Measurements from ENCODE around the gene PGM2L1. TPM values are rescaled to one million over a fixed set of nuclear protein-coding genes. Genes with fewer than 3 reads are reported as not detected.

PGM2L1 gene
- total RNA-seq, 4 donors from 2014 or later = 1.2 to 5.8 (median 3.0) TPM

DNA sequence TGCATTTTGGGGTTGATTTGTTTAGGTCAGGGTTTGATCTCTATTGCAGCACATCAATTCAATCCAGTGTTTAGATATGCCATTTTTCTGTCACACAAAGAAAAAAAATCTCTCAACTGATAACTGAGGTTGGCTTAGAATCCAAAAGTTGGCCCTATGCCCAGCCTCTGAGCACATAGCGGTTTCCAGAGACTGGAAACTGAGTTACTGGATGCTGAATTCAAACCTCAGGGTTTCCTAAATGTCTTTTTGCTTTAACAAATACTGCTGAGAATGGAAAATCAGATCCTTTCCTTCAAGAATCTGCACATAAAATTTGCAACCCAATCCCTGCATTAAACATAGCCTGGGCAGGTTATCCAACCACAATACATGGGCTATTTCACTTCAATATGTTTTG lies 90.8 kb downstream of the PGM2L1 start:
- Histone ChIP-seq H3K9me3 (no peaks in the 10 kb centered on the region), H3K36me3 (no peaks in the 10 kb centered on the region), H3K4me3 (no peak overlapping the region), H3K27ac (no peak overlapping the region), H3K27me3 (peaks cover 0 to 4% of the 10 kb centered on the region in 2 donors), H3K4me1 (peaks cover 0 to 11% (median 2%) of the 10 kb centered on the region in 4 donors)
- DNase-seq = no peak
- TF ChIP-seq, protein P1, sequence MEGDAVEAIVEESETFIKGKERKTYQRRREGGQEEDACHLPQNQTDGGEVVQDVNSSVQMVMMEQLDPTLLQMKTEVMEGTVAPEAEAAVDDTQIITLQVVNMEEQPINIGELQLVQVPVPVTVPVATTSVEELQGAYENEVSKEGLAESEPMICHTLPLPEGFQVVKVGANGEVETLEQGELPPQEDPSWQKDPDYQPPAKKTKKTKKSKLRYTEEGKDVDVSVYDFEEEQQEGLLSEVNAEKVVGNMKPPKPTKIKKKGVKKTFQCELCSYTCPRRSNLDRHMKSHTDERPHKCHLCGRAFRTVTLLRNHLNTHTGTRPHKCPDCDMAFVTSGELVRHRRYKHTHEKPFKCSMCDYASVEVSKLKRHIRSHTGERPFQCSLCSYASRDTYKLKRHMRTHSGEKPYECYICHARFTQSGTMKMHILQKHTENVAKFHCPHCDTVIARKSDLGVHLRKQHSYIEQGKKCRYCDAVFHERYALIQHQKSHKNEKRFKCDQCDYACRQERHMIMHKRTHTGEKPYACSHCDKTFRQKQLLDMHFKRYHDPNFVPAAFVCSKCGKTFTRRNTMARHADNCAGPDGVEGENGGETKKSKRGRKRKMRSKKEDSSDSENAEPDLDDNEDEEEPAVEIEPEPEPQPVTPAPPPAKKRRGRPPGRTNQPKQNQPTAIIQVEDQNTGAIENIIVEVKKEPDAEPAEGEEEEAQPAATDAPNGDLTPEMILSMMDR (IDR thresholded peaks at IDR 0.05) = no peak
- TF ChIP-seq POLR2A (IDR thresholded peaks at IDR 0.05) = no peak

DNA sequence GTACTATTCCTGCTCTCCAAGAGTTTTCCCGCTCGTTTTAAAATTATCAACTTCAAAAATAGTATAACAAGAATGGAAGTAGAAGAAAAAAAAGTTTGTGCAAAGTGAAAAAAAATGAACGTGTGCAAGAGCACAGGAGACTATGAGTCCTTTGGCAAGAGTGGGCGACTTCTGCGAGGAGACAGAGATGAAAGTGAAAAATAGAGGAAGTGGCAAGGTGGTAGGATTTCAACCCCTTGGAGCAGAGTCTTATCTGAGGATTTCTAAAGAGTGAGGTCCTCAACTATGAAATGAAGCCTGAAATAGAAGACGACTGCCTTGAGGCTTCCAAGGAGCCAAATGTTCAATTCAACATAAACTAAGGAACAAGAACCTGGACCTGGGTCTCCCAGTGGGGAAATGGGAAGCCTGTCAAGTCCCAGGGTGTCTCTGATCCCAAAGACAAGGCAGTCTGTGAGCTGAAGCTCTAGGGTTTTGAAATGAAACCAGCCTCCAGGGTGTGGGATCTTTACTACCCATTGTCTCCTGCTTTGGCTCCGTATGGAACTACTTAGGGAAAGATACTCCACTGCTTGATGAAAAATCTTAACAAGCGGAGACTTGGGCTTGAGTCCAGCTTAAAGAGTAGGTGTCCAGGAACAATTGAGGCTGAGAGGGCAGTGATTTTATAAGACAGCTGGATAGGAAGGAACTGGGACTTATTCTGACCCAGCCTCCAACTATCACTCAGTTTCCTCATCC lies 91.6 kb downstream of the PGM2L1 start:
- no peak overlapping the region for H3K27ac ChIP-seq
- no peak overlapping the region for H3K4me3 ChIP-seq
- no peaks in the 10 kb centered on the region for H3K9me3 ChIP-seq
- peaks cover 0 to 8% (median 2%) of the 10 kb centered on the region in 4 donors for H3K4me1 ChIP-seq
- peaks cover 0 to 4% of the 10 kb centered on the region in 2 donors for H3K27me3 ChIP-seq
- no peaks in the 10 kb centered on the region for H3K36me3 ChIP-seq
- TF ChIP-seq, protein P1 (IDR thresholded peaks at IDR 0.05) = no peak
- no peak for TF ChIP-seq POLR2A (IDR thresholded peaks at IDR 0.05)
- DNase-seq = no peak

DNA sequence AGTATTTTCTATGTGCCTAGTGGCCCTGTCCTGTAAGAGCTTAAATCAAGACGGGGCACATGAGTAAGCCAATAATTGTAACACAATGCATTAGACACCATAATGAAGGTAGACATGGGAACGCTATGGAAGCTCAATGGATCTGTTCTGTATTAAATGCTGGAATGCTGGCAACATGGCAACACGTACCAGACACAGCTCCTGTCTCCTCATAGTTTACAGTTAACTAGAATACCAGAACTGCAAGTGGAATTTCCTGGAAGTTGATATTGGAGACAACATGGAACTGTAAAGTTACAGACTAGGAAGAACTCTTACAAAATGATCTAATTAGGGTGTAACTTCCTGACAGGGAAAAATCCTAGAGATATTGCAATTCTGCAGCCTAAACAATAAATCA lies 99.2 kb downstream of the PGM2L1 start:
- no peak for DNase-seq
- Histone ChIP-seq H3K4me1 (no peaks in the 10 kb centered on the region), H3K27ac (no peak overlapping the region), H3K27me3 (no peaks in the 10 kb centered on the region), H3K36me3 (no peaks in the 10 kb centered on the region), H3K4me3 (no peak overlapping the region), H3K9me3 (no peaks in the 10 kb centered on the region)
- TF ChIP-seq, protein P1 (IDR thresholded peaks at IDR 0.05) = no peak
- no peak for TF ChIP-seq POLR2A (IDR thresholded peaks at IDR 0.05)

DNA sequence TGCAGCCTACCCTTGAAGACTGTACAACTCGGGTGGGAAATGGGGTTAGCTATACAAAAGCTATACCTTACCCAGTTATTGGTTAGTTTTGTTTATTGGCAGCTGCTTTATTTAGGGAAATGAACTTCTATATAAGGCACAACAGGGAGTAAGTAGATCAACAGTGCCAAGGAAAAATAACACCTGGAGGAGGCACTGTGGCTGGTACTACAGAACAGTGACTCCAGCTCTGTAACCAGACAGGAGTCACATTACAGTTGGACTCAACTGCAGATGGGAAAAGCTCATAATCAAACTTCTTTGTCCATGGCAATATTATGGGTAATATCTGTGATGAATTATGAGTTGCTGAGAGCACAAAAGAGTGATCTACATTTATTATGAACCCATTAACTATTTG lies 100.7 kb downstream of the PGM2L1 start:
- no peaks in the 10 kb centered on the region for H3K4me1 ChIP-seq
- TF ChIP-seq, protein P1 (IDR thresholded peaks at IDR 0.05) = no peak
- TF ChIP-seq POLR2A (IDR thresholded peaks at IDR 0.05) = no peak
- no peaks in the 10 kb centered on the region for H3K36me3 ChIP-seq
- no peaks in the 10 kb centered on the region for H3K9me3 ChIP-seq
- H3K27me3 ChIP-seq = no peaks in the 10 kb centered on the region
- H3K4me3 ChIP-seq = no peak overlapping the region
- H3K27ac ChIP-seq = no peak overlapping the region
- DNase-seq = no peak

DNA sequence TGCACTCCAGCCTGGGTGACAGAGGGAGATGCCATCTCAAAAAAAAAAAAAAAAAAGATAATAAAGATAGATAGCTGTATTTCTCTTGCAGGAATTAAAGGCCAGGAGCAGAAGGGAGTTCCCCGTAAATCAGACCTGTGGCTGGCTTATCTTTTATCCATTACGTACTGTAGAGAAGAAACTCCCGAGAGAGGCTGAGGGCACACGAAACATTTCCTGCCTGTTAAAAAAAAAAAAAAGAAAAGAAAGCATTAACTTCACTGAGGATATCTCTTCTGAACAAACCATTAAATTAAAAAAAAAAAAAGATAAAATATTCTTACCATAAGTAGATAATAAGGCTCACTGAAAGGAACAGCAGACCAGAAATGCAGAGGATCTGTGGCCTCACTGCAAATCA lies 109.3 kb downstream of the PGM2L1 start:
- Histone ChIP-seq H3K4me1 (no peaks in the 10 kb centered on the region), H3K36me3 (no peaks in the 10 kb centered on the region), H3K4me3 (no peak overlapping the region), H3K27me3 (no peaks in the 10 kb centered on the region), H3K9me3 (no peaks in the 10 kb centered on the region), H3K27ac (no peak overlapping the region)
- TF ChIP-seq, protein P1 (IDR thresholded peaks at IDR 0.05) = no peak
- no peak for TF ChIP-seq POLR2A (IDR thresholded peaks at IDR 0.05)
- DNase-seq = no peak
